IMR-90 (cell line): ENCODE measurements around the gene IL22RA1. TPM values are rescaled to one million over a fixed set of nuclear protein-coding genes. Genes with fewer than 3 reads are reported as not detected.
A peak's percentile ranks its signal among the peaks of the same experiment; 100 is the strongest.

Experiments
- ATAC-seq: fragments of 200-7000 bp; cut with Tn5 transposase; 2 replicates; pipeline ENCODE4 v1.9.1; 2020; ENCODE audit warnings: low read depth, mild to moderate bottlenecking, moderate library complexity
- BruUV-seq: library from RNA; stranded (reverse); fragments of 400-500 nt; replicated peaks from 2 replicates; lab custom pipeline; 2021; lab: Mats Ljungman, UMichigan
- CTCF ChIA-PET: fragments of 300-600 bp; formaldehyde crosslinking; extraction: SDS; loops from one replicate; lab custom pipeline; 2021; ENCODE audit warnings: antibody characterized with exemption; lab: Yijun Ruan, JAX
- POLR2A ChIA-PET: fragments of 300-600 bp; sonication (Branson Sonifier 250); formaldehyde crosslinking; loops from one replicate; lab custom pipeline; 2022; ENCODE audit warnings: antibody characterized with exemption; ENCODE audit not compliant: unreplicated experiment; lab: Charles Lee
- DNase-seq: peaks from one replicate; pipeline ENCODE4 v3.0.0; 2013
- H2AFZ ChIP-seq: replicated peaks from 2 replicates; pipeline ENCODE3; 2013; ENCODE audit warnings: low read length, mild to moderate bottlenecking; ENCODE audit not compliant: poor library complexity
- H2AK5ac ChIP-seq: 2 replicates; pipeline ENCODE4 v1.6.1; 2013; ENCODE audit warnings: low read depth, low read length, inconsistent platforms
- H2AK9ac ChIP-seq: replicated peaks from 2 replicates; pipeline ENCODE3; 2013; ENCODE audit warnings: mild to moderate bottlenecking, low read depth, low read length, moderate library complexity; ENCODE audit not compliant: poor library complexity
- H2BK120ac ChIP-seq: 2 replicates; pipeline ENCODE4 v1.6.1; 2013; ENCODE audit warnings: low read depth, low read length, inconsistent platforms
- H2BK15ac ChIP-seq: 3 replicates; pipeline ENCODE4 v1.6.1; 2013; ENCODE audit warnings: low read depth, low read length, inconsistent platforms
- H2BK20ac ChIP-seq: 2 replicates; pipeline ENCODE4 v1.6.1; 2013; ENCODE audit warnings: low read depth, mild to moderate bottlenecking, inconsistent platforms, low read length, moderate library complexity
- H2BK5ac ChIP-seq: 2 replicates; pipeline ENCODE4 v1.6.1; 2013; ENCODE audit warnings: mild to moderate bottlenecking, low read depth, low read length, inconsistent platforms; ENCODE audit not compliant: poor library complexity, severe bottlenecking
- H3K14ac ChIP-seq: replicated peaks from 2 replicates; pipeline ENCODE4 v1.6.1; 2013; ENCODE audit warnings: low read depth, low read length, inconsistent platforms
- H3K18ac ChIP-seq: 2 replicates; pipeline ENCODE4 v1.6.1; 2013; ENCODE audit warnings: low read depth, low read length, control low read depth
- H3K23ac ChIP-seq: 2 replicates; pipeline ENCODE4 v1.6.1; 2013; ENCODE audit warnings: low read depth, low read length, inconsistent platforms
- H3K27ac ChIP-seq: 2 replicates; pipeline ENCODE4 v1.5.1; 2013; ENCODE audit warnings: mild to moderate bottlenecking, control low read depth, low read length; ENCODE audit not compliant: insufficient read depth
- H3K27me3 ChIP-seq: 2 replicates; pipeline ENCODE4 v1.6.1; 2013; ENCODE audit warnings: low read length; ENCODE audit not compliant: control insufficient read depth, insufficient read depth
- H3K36me3 ChIP-seq: 2 replicates; pipeline ENCODE4 v1.6.1; 2013; ENCODE audit warnings: low read length, mixed read lengths; ENCODE audit not compliant: control insufficient read depth, insufficient read depth
- H3K4ac ChIP-seq: 2 replicates; pipeline ENCODE4 v1.6.1; 2013; ENCODE audit warnings: low read depth, low read length, inconsistent platforms
- H3K4me1 ChIP-seq: 2 replicates; pipeline ENCODE4 v1.6.1; 2013; ENCODE audit warnings: low read length, mixed read lengths; ENCODE audit not compliant: control insufficient read depth, insufficient read depth
- H3K4me2 ChIP-seq: 2 replicates; pipeline ENCODE4 v1.6.1; 2013; ENCODE audit warnings: low read depth, mild to moderate bottlenecking, control low read depth, low read length, moderate library complexity
- H3K4me3 ChIP-seq: 2 replicates; pipeline ENCODE4 v1.5.1; 2013; ENCODE audit warnings: low read depth, mild to moderate bottlenecking, control low read depth, low read length, moderate library complexity; ENCODE audit not compliant: insufficient read depth
- H3K56ac ChIP-seq: 2 replicates; pipeline ENCODE4 v1.6.1; 2013; ENCODE audit warnings: low read length, inconsistent platforms; ENCODE audit not compliant: insufficient read depth; ENCODE audit errors: extremely low read depth
- H3K79me1 ChIP-seq, 2 experiments: 2 replicates each; pipeline ENCODE4 v1.6.1; 2013; ENCODE audit warnings: low read length in 2 of 2, inconsistent platforms in 1 of 2, low read depth in 1 of 2
- H3K9ac ChIP-seq: 2 replicates; pipeline ENCODE4 v1.6.1; 2013; ENCODE audit warnings: low read depth, low read length, control low read depth
- H3K9me1 ChIP-seq: 2 replicates; pipeline ENCODE4 v1.6.1; 2013; ENCODE audit warnings: low read length, inconsistent platforms; ENCODE audit not compliant: insufficient read depth
- H3K9me3 ChIP-seq: 2 replicates; pipeline ENCODE4 v1.6.1; 2013; ENCODE audit warnings: low read length; ENCODE audit not compliant: control insufficient read depth, insufficient read depth
- H4K20me1 ChIP-seq: 2 replicates; pipeline ENCODE4 v1.6.1; 2013; ENCODE audit warnings: low read length, inconsistent platforms; ENCODE audit not compliant: insufficient read depth
- H4K5ac ChIP-seq: 2 replicates; pipeline ENCODE4 v1.6.1; 2013; ENCODE audit warnings: mild to moderate bottlenecking, low read depth, low read length, control low read depth
- H4K8ac ChIP-seq, 2 experiments: 2 replicates each; pipeline ENCODE4 v1.6.1; 2013; ENCODE audit warnings: low read depth in 2 of 2, low read length in 2 of 2, control low read depth in 1 of 2, inconsistent platforms in 1 of 2
- H4K91ac ChIP-seq: 2 replicates; pipeline ENCODE4 v1.6.1; 2013; ENCODE audit warnings: low read depth, low read length, inconsistent platforms; ENCODE audit not compliant: insufficient read depth
- CHD1 ChIP-seq: IDR thresholded peaks from 2 replicates; pipeline ENCODE4 v1.6.1; 2012; ENCODE audit warnings: low read depth, low read length, improper control_type of control experiment
- CTCF ChIP-seq: conservative IDR thresholded peaks from 2 replicates; pipeline ENCODE4 v1.5.1; 2012; ENCODE audit warnings: mild to moderate bottlenecking, low read depth, low read length, improper control_type of control experiment
- WGBS, 2 experiments: methylation state at CpG; one replicate each; pipeline versions ENCODE4 v1.1.5 to v1.1.7; 2013; ENCODE audit warnings: missing lambda C conversion rate in 2 of 2; ENCODE audit not compliant: insufficient read length in 1 of 2; ENCODE audit errors: extremely low coverage in 2 of 2; 5-methylcytosine and 5-hydroxymethylcytosine counted together
- dilution Hi-C: fragments of 300-500 bp; cut with HindIII; formaldehyde crosslinking; loops from one replicate; pipeline ENCODE4 v1.14.3; 2018; ENCODE audit warnings: low sequenced_read_pairs; ENCODE audit not compliant: unreplicated experiment
- in situ Hi-C: fragments of 300-500 bp; cut with MboI; formaldehyde crosslinking; loops from 3 replicates; pipeline ENCODE4 v1.14.3; 2019; ENCODE audit warnings: low sequenced_read_pairs, inconsistent platforms, mixed read lengths
- intact Hi-C: fragments of 100-400 bp; cut with micrococcal nuclease; formaldehyde crosslinking; loops from 2 replicates; pipeline ENCODE4 v1.10.0; 2022
- polyA plus RNA-seq, 3 experiments: library from polyadenylated mRNA; depleted of rRNA; stranded (reverse); fragments of >200 nt; gene quantifications; 2 replicates each; pipeline ENCODE4 v1.2.3, GENCODE V29; 2012; ENCODE audit warnings: low replicate concordance in 1 of 3
- total RNA-seq: library from RNA; depleted of rRNA; stranded (reverse); fragments of >200 nt; gene quantifications from 2 replicates; pipeline ENCODE4 v1.2.3, GENCODE V29; 2012

The IL22RA1 gene
- total and polyA plus RNA-seq, 2 of the 4 experiments (the other 2 are of a cell fraction): not detected

DNA sequence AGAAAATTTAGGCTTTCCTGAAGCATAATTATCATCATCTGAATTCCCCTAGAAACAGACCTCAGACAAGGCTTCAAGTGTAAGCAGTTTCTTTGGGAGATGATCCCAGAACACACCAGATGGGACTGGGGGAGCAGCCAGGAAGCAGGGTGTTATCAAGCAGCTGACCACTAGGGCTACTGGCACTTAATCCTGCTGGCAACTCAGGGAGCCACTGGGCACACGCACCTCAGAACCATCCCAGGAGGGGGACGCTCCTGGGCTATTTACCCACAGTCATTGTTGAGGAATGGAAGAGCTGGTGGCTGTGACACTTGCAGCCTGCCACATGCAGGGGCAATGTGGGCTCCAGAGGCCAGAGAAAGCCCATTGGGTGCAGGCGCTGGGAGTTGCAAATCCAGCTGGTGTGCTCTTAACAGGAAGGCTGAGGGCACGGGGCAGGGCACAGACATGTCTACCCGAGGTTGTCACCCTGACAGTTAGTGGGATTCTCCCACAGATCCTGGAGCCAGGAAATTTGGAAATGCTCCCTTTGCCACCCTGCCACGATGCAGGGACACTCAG, 15.1 kb upstream of the IL22RA1 start:
- Histone ChIP-seq H2AK5ac (no peak overlapping the region), H3K27me3 (peaks cover 67% of the 10 kb centered on the region), H3K14ac (no peak overlapping the region), H3K23ac (no peak overlapping the region), H3K4me2 (no peak overlapping the region), H2BK15ac (no peak overlapping the region), H3K79me1 (no peaks in the 10 kb centered on the region), H3K9me1 (no peaks in the 10 kb centered on the region), H3K9ac (no peak overlapping the region), H2BK5ac (no peak overlapping the region), H3K4me1 (no peaks in the 10 kb centered on the region), H3K9me3 (no peaks in the 10 kb centered on the region), H2BK20ac (no peak overlapping the region), H4K8ac (no peak overlapping the region), H4K91ac (no peak overlapping the region), H2AFZ (no peak overlapping the region), H3K18ac (no peak overlapping the region), H3K56ac (no peak overlapping the region), H3K4ac (no peak overlapping the region), H4K20me1 (no peaks in the 10 kb centered on the region), H3K27ac (no peak overlapping the region), H3K36me3 (no peaks in the 10 kb centered on the region), H3K4me3 (no peak overlapping the region), H2BK120ac (no peak overlapping the region), H2AK9ac (no peak overlapping the region), H4K5ac (no peak overlapping the region)
- TF ChIP-seq CHD1: no peak
- TF ChIP-seq CTCF: peak; percentile 21; the same call in 1 of the 2 replicates
- 28% methylated on average over 2 of the region's 6 CpGs; no CpG with 5 or more reads in 1 of the 2 experiments for WGBS, 2 experiments
- ChIA-PET CTCF (no interaction called here), POLR2A (no interaction called here)
- intact Hi-C loops: no loop called here
- BruUV-seq: no TSS peak
- ATAC-seq (peak; percentile 62), DNase-seq (no peak)
- dilution Hi-C loops: no loop called here
- in situ Hi-C loops: no loop called here
